Activated T-cell treated with anti-CD3 and anti-CD28 coated beads for 48 hours (primary cell): ENCODE measurements around the gene CCT8.
"Not testable (repeated sequence)": the region's sequence is repeated elsewhere in the genome, so short reads cannot be mapped to it uniquely, and the experiment has no call there.

Source experiments
- DNase-seq: peaks from one replicate; pipeline ENCODE4 v3.0.0-alpha.2; 2020; ENCODE audit warnings: low read depth

Gene CCT8

DNA sequence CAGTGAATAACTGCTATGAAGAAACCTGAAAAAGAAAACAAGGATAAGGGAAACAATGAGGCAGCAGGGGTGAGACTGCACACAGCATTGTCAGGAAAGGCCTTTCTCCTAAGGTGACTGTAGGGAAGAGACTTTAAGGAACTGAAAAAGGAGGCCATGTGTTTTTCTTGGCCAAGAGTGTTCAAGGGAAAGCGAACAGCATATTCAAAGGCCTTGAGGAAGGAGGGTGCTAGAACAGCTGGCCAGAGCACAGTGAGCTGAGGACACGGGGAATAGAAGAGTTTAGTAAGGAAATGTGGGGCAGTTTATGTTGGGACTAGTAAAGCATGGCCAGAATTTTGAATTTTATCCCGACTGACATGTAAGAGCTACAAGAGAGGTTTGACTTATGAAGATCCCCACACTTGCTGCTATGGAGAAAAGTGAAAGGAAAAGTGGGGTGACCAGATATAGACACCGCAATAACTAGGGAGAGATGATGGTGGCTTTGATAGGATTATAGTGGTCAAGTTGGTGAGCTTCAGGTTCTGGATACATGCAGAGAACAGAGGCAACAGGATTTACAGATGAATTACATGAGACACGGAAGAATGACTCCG is 55.7 kb downstream of the CCT8 start:
- DNase-seq: no peak

DNA sequence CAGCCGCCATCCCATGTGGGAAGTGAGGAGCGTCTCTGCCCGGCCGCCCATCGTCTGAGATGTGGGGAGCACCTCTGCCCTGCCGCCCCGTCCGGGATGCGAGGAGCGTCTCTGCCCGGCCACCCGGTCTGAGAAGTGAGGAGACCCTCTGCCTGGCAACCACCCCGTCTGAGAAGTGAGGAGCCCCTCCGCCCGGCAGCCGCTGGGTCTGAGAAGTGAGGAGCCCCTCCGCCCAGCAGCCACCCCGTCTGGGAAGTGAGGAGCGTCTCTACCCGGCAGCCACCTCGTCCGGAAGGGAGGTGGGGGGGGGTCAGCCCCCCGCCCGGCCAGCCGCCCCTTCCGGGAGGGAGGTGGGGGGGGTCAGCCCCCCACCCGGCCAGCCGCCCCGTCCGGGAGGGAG is 62.2 kb downstream of the CCT8 start:
- DNase-seq: not testable (repeated sequence)

DNA sequence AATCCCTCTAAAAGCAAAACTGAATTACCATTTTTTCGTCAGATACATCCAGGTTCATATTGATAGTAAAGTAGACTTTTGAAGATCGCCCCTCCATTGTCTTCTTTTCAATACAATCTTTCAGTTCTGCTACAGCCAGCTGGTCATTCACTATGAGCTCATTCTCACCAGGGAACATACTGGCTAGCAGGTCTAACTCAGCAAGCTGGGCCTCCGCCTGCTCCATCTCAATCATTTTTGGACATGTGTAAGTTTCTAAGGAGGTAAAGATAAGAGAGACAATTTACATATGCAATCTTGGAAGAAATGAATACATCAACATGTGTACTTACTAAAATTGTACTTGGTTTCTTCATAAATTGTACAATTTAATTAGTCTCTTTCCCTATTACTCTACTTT is 65.1 kb downstream of the CCT8 start:
- no peak for DNase-seq

DNA sequence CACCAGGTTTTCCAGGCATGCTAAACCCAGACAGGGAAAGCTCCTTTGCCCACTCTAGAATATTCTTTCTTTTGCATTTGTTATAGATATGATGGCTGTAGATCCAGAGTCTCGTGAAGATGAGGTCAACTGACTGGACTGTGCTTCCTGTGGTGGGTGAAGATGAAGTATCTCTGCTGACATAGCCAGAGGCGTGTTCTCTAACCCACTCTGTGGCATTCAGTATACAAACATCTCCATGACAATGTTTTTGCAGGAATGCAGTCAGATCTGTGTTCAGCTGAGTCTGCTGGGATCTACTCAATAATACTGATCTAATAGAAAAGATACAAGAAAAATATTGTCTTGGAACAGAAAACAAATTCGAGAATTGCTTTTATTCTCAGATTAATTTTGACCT is 65.6 kb downstream of the CCT8 start:
- no peak for DNase-seq

DNA sequence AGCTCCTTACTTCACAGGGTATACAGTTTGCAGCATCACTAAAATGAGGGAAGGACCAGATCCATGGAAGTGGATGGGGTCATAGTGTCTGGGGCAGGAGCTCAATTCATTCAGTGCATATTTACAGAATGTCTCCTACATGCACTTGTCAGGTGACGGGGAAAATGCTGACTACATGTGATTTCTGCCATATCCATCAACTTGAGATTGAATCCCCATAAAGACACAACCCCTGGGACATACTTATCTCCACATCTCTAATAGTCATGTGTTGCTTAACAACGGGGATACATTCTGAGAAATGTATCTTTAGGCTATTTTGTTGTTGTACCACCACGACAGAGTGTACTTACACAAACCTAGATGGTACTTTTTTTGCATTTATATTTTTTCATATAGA is 66.3 kb downstream of the CCT8 start:
- no peak for DNase-seq
